Activated CD8-positive, alpha-beta memory T cell treated with anti-CD3 and anti-CD28 coated beads, Interleukin-2, amount 50 U/mL, for 24 hours (primary cell): Measurements from ENCODE around the gene TWF2.

Source experiments
- DNase-seq: peaks from one replicate; pipeline ENCODE4 v3.0.0-alpha.2; 2020; ENCODE audit errors: extremely low read depth

The TWF2 gene

GRCh38 chr3:52257911-52258310, 19.0 kb upstream of the TWF2 start:
- no peak for DNase-seq

GRCh38 chr3:52256622-52257021, 17.7 kb upstream of the TWF2 start:
- no peak for DNase-seq

- no peak for DNase-seq
These were observed 17.2 kb upstream of the TWF2 start for GRCh38 chr3:52256159-52256558.

GRCh38 chr3:52254608-52255007, 15.7 kb upstream of the TWF2 start:
- no peak for DNase-seq

GRCh38 chr3:52253314-52254304, 14.7 kb upstream of the TWF2 start:
- DNase-seq, result no peak

GRCh38 chr3:52250122-52250521, 11.2 kb upstream of the TWF2 start:
- no peak for DNase-seq

GRCh38 chr3:52249683-52250082, 10.7 kb upstream of the TWF2 start:
- no peak for DNase-seq

GRCh38 chr3:52248816-52249547, 10.0 kb upstream of the TWF2 start:
- DNase-seq, result no peak

GRCh38 chr3:52248165-52248541, 9.2 kb upstream of the TWF2 start:
- no peak for DNase-seq

GRCh38 chr3:52247409-52248164, 8.6 kb upstream of the TWF2 start:
- no peak for DNase-seq

GRCh38 chr3:52246728-52247408, 7.9 kb upstream of the TWF2 start:
- DNase-seq, result no peak

- DNase-seq, result no peak
These were observed 7.3 kb upstream of the TWF2 start for GRCh38 chr3:52246264-52246620.

- DNase-seq, result no peak
These were observed 6.6 kb upstream of the TWF2 start, which contains the start of gene PPM1M for GRCh38 chr3:52245322-52246263. Gene PPM1M, plus strand, starts transcription at chr3:52245759. Its CDS starts 66 bp downstream, at chr3:52245825.

GRCh38 chr3:52243791-52244628, 5.1 kb upstream of the TWF2 start:
- DNase-seq, result no peak

GRCh38 chr3:52242039-52242438, 3.1 kb upstream of the TWF2 start:
- DNase-seq, result no peak

GRCh38 chr3:52240886-52241370, 2.0 kb upstream of the TWF2 start:
- DNase-seq, result no peak

- DNase-seq, result no peak
These were observed 1.3 kb upstream of the TWF2 start for GRCh38 chr3:52240059-52240885.

- DNase-seq, result no peak
These were observed 681 bp downstream of the TWF2 start for GRCh38 chr3:52238193-52238760.
